ENCODE results near the gene MTAP. TPM values are rescaled to one million over a fixed set of nuclear protein-coding genes. Genes with fewer than 3 reads are reported as not detected.

MTAP gene
- total and polyA plus RNA-seq, 2 experiments from 2014 or later: 29.8 to 44.8 TPM

GRCh38 chr9:21795483-21795882, 7.0 kb upstream of the MTAP start:
- TF ChIP-seq EZH2 (IDR thresholded peaks at IDR 0.05; ENCODE audit: insufficient read depth, poor library complexity, severe bottlenecking) (no peak), EZH2phosphoT487 (IDR thresholded peaks at IDR 0.05; ENCODE audit: insufficient read depth, low read depth) (no peak)
- H3K9ac ChIP-seq: no peak overlapping the region
- no peaks in the 10 kb centered on the region for H4K20me1 ChIP-seq (ENCODE audit: insufficient read depth)
- WGBS, 2 experiments (ENCODE audit: low coverage in 1 of 2, low lambda C conversion rate in 2 of 2, missing lambda C conversion rate in 2 of 2): 44 to 57% methylated on average over 2 of the region's 2 CpGs
- no peaks in the 10 kb centered on the region; the same call in 1 of the 2 replicates for H3K4me1 ChIP-seq (ENCODE audit: insufficient read depth)
- no peak for DNase-seq
- in situ Hi-C loops (cut with MboI): loop anchor here (10.0 to 25.0 kb wide), 3 partner anchors 331 to 558 kb away; partner anchors contain the start of genes IFNA14 and IFNA17
- no peak overlapping the region for H3K4me2 ChIP-seq (ENCODE audit: unreplicated experiment)
- H3K79me2 ChIP-seq (ENCODE audit: insufficient read depth): 0 out of 2 replicates have a peak, but pooled peaks cover under 1% of the 10 kb centered on the region
- no peak overlapping the region for H2AFZ ChIP-seq
- no peaks in the 10 kb centered on the region for H3K27me3 ChIP-seq (replicated peaks; ENCODE audit: insufficient read depth)
- H3K9me2 ChIP-seq (ENCODE audit: insufficient read depth): no peaks in the 10 kb centered on the region
- H3K4me3 ChIP-seq: no peak overlapping the region
- no peaks in the 10 kb centered on the region for H3K36me3 ChIP-seq (ENCODE audit: low read depth)
- H3F3A ChIP-seq (ENCODE audit: insufficient read depth): no peaks in the 10 kb centered on the region
- H3K27ac ChIP-seq: no peak overlapping the region
- H3K9me3 ChIP-seq (ENCODE audit: low read depth): no peaks in the 10 kb centered on the region

- no peak overlapping the region for H3K4me2 ChIP-seq (ENCODE audit: unreplicated experiment)
- peak; percentile 21 for DNase-seq
- H2AFZ ChIP-seq: peak overlapping the region; percentile 63; the same call in 1 of the 2 replicates
These were observed 5.7 kb upstream of the MTAP start for GRCh38 chr9:21796768-21797167.

GRCh38 chr9:21800931-21801682, 1.3 kb upstream of the MTAP start:
- H3K9me2 ChIP-seq (ENCODE audit: insufficient read depth): no peaks in the 10 kb centered on the region
- H3K27ac ChIP-seq: peak overlapping the region; percentile 84
- TF ChIP-seq EZH2phosphoT487 (IDR thresholded peaks at IDR 0.05; ENCODE audit: insufficient read depth, low read depth): no peak
- no peak for TF ChIP-seq EZH2 (IDR thresholded peaks at IDR 0.05; ENCODE audit: insufficient read depth, poor library complexity, severe bottlenecking)
- DNase-seq: no peak
- peak overlapping the region; percentile 89 for H3K4me3 ChIP-seq
- in situ Hi-C loops (cut with MboI): loop anchor here (25.0 kb wide), 1 partner anchor 311 kb away; no protein-coding TSS in a partner anchor
- H3K27me3 ChIP-seq (replicated peaks; ENCODE audit: insufficient read depth): no peaks in the 10 kb centered on the region
- peaks cover 23% of the 10 kb centered on the region for H3K4me1 ChIP-seq (ENCODE audit: insufficient read depth)
- peak overlapping the region; percentile 100 for H3K4me2 ChIP-seq (ENCODE audit: unreplicated experiment)
- no peaks in the 10 kb centered on the region; the same call in none of the 2 replicates for H3F3A ChIP-seq (ENCODE audit: insufficient read depth)
- no peaks in the 10 kb centered on the region for H4K20me1 ChIP-seq (ENCODE audit: insufficient read depth)
- peaks cover 47% of the 10 kb centered on the region for H3K79me2 ChIP-seq (ENCODE audit: insufficient read depth)
- H3K9ac ChIP-seq: peak overlapping the region; percentile 90
- H3K36me3 ChIP-seq (ENCODE audit: low read depth): no peaks in the 10 kb centered on the region
- 61 to 65% methylated on average over 11 of the region's 11 CpGs for WGBS, 2 experiments (ENCODE audit: low coverage in 1 of 2, low lambda C conversion rate in 2 of 2, missing lambda C conversion rate in 2 of 2)
- H2AFZ ChIP-seq: peak overlapping the region; percentile 90
- no peaks in the 10 kb centered on the region for H3K9me3 ChIP-seq (ENCODE audit: low read depth)

More at GRCh38 chr9:21796768-21797167, 5.7 kb upstream of the MTAP start:
- H3K27ac ChIP-seq: no peak overlapping the region
- no peak overlapping the region for H3K9ac ChIP-seq
- no peaks in the 10 kb centered on the region; the same call in 1 of the 2 replicates for H3K4me1 ChIP-seq (ENCODE audit: insufficient read depth)
- TF ChIP-seq EZH2 (IDR thresholded peaks at IDR 0.05; ENCODE audit: insufficient read depth, poor library complexity, severe bottlenecking): no peak
- TF ChIP-seq EZH2phosphoT487 (IDR thresholded peaks at IDR 0.05; ENCODE audit: insufficient read depth, low read depth): no peak
- no peak overlapping the region for H3K4me3 ChIP-seq
- 66 to 67% methylated on average over 3 of the region's 3 CpGs for WGBS, 2 experiments (ENCODE audit: low coverage in 1 of 2, low lambda C conversion rate in 2 of 2, missing lambda C conversion rate in 2 of 2)
- H3K9me2 ChIP-seq (ENCODE audit: insufficient read depth): no peaks in the 10 kb centered on the region
- in situ Hi-C loops (cut with MboI): loop anchor here (10.0 to 25.0 kb wide), 3 partner anchors 332 to 559 kb away; partner anchors contain the start of genes IFNA14 and IFNA17
- H3K79me2 ChIP-seq (ENCODE audit: insufficient read depth): peaks cover 14% of the 10 kb centered on the region
- H3K9me3 ChIP-seq (ENCODE audit: low read depth): no peaks in the 10 kb centered on the region
- H3F3A ChIP-seq (ENCODE audit: insufficient read depth): no peaks in the 10 kb centered on the region
- H4K20me1 ChIP-seq (ENCODE audit: insufficient read depth): no peaks in the 10 kb centered on the region
- no peaks in the 10 kb centered on the region for H3K36me3 ChIP-seq (ENCODE audit: low read depth)
- H3K27me3 ChIP-seq (replicated peaks; ENCODE audit: insufficient read depth): no peaks in the 10 kb centered on the region

GRCh38 chr9:21801683-21802417, 586 bp upstream of the MTAP start:
- Histone ChIP-seq H3K4me1 (ENCODE audit: insufficient read depth) (peaks cover 23% of the 10 kb centered on the region), H3K36me3 (ENCODE audit: low read depth) (no peaks in the 10 kb centered on the region), H2AFZ (peak overlapping the region; percentile 90), H4K20me1 (ENCODE audit: insufficient read depth) (no peaks in the 10 kb centered on the region), H3K27me3 (replicated peaks; ENCODE audit: insufficient read depth) (no peaks in the 10 kb centered on the region), H3F3A (ENCODE audit: insufficient read depth) (no peaks in the 10 kb centered on the region; the same call in none of the 2 replicates), H3K9me2 (ENCODE audit: insufficient read depth) (no peaks in the 10 kb centered on the region), H3K9ac (peak overlapping the region; percentile 90), H3K4me3 (peak overlapping the region; percentile 89), H3K9me3 (ENCODE audit: low read depth) (no peaks in the 10 kb centered on the region), H3K79me2 (ENCODE audit: insufficient read depth) (peaks cover 55% of the 10 kb centered on the region), H3K27ac (peak overlapping the region; percentile 84), H3K4me2 (ENCODE audit: unreplicated experiment) (peak overlapping the region; percentile 100)
- in situ Hi-C loops (cut with MboI): loop anchor here (25.0 kb wide), 1 partner anchor 310 kb away; no protein-coding TSS in a partner anchor
- 14 to 15% methylated on average over 37 of the region's 37 CpGs for WGBS, 2 experiments (ENCODE audit: low coverage in 1 of 2, low lambda C conversion rate in 2 of 2, missing lambda C conversion rate in 2 of 2)
- TF ChIP-seq EZH2phosphoT487 (IDR thresholded peaks at IDR 0.05; ENCODE audit: insufficient read depth, low read depth) (no peak), EZH2 (IDR thresholded peaks at IDR 0.05; ENCODE audit: insufficient read depth, poor library complexity, severe bottlenecking) (no peak)
- DNase-seq: peak; percentile 94
